Fibroblast of skin of back (primary cell): ENCODE results near the gene TFEB.

Experiments
- DNase-seq: peaks from one replicate; pipeline ENCODE4 v3.0.0-alpha.2; 2013

TFEB gene

DNA sequence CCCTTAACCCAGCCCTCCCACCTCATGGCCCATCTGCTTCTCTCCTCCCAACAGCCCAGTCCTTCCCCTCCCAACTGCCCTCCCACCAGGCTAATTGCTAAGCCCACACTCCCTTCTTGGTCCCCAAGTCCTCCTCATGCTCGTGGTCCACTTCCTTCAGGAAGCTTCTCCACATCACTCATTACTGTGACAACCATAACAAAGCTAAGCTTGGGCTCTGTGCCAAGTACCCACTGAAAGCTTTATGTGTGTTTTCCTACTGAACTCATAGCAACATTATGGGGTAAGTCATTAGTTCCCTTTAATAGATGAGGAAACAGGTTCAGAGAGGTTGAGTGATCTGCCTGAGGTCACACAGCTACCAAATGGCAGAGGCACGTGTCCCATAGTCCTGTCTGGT is 28.1 kb upstream of the TFEB start:
- no peak for DNase-seq

DNA sequence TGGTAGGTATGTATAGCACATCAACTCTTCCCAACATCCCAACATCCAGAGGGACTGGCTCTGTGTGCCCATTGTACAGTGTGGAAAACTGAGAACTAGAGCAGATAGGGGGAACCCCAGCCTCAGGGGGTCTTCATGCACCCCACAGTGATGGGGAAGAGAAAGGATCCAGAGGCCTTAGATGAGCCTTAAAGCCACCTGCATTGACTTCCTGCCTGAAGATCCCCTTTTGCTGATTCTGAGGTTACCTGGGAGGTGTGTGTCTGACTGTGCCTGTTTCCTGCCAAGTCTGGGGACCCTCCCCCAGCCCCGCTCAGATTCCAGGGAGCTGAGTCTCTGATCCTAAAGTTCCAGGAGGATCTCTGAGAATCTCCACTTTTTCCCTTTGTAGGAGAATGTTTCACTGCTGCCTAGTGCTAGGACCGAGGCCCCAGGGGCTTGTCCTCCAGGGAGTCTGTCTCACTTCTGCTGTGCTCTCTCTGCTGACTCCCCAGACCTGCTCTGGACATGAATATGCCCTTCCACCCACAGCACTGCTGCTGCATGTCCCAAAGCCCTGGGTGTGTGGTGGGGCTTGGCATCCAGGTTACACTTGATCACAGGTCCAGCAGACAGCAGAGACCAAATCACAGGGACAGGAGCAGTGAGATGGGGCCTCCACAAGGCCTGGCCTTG is 24.6 kb upstream of the TFEB start:
- DNase-seq: no peak

DNA sequence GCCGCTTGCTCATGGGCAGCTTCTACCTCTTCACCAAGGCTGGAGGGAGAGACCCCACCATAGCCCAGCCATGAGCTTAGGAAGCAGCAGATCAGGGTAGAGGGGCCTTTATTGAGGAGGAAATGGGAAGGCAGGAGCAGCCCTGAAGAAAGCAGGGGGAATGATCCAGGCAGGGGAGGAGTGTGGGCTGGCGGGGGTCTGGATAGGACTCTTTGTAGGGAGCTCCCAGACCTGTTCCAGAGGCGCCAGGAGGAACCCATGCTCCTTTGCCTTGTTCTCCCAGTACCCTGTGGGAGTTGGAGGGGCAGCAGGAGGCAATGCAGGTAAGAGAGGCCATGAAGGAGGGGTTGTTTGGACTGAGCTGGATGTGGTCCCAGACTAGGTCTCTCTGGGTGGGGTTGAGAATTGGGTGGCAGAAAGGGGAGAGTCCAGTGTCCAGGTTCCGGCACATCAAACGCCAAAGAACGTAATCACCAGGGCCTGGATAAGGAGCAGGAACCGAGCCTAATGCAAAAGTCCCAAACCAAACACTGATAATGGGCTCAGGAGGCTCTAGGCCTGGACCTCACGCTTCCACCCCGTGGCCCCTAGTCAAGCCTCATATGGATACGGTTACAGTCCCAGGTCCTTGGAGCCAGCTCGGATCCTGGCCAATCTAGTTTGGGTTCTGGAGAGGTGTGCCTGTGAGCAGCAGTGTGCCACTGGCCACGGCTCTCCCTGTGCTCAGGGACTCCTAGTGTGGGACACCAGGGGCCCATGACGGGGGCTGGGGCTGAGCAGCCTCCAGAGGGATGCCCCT is 23.9 kb upstream of the TFEB start:
- DNase-seq: no peak

DNA sequence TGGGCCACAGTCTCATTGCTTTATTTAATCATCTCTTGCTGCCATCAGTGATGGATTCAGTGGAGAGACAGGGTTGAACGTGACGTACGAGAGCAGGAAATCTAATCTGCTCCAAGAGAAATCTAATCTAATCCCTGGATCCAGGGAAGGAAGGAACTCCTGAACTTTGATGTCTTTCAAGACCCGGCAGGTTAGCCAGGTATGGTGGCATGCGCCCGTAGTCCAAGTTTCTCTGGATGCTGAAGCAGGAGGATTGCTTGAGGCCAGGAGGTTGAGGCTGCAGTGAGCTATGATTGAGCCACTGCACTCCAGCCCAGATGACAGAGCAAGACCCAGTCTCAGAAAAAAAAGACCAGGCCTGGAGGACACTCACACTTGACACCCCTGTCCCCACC is 23.2 kb upstream of the TFEB start:
- DNase-seq: no peak

DNA sequence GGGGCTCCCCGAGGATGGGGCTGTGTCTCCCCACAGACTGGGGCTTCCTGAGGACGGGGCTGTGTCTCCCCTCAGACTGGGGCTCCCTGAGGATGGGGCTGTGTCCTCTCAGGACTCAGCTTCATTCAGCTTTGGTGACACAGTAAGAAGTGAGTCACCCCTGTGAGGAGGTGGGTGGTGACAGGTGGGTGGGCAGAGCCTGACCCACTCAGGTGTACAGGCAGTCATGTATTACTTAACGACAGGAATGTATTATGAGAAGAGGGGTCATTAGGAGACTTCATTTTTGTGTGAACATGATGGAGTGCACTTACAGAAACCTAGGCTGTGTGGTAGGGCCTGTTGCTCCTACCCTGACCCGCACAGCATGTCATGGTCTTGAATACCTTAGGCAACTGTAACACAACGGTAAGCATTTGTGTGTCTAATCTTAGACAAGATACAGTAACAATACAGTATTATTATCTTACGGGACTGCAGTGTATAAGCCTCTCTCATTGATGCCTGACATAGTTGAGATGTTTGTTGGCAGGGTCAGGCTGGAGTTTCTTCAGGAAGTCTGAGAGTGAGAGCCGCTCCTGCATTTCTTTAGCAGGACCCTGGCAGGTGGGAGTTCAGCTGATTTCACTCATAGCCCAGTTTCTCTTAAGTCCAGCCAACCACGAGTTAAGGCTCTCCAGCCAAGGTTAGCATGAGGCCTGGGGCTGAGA is 22.7 kb upstream of the TFEB start:
- no peak for DNase-seq

DNA sequence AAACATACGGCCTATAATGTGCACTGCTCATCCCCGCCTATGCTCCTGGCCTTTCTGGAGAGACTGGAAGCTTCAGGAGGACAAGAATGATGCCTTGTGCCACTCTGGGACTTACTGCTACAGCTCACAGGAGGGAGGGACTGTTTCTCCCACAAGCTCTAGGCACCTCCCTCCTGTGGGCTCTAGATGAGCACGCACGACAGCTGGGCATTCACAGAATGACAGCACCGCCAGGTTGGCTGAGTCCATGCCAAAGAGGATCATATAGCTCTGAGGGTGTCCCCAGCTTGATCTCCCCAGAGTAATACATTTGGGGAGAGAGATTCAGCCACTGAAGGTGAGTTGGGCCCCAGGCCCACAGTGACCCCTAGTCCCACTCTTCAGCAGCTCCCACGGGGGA is 21.9 kb upstream of the TFEB start:
- DNase-seq: no peak

DNA sequence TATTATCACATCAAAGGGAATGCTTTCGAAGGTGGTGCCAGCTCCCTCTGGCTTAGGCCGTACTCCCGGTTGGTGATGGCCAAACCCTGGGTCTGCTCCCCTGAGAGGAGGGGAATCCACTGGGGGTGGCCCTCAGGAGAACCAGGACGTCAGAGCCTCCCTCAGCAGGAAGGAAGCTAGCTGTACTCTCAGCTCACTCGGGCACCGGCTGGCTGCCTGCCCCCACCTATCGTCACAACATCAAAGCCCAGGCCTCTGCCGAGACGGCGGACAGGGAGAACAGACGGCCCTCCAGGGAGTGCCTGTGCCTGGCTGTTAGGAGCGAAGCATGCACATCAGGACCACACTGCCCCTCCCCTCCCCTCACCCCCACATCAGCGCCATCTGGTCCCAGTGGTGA is 20.9 kb upstream of the TFEB start:
- DNase-seq: no peak

DNA sequence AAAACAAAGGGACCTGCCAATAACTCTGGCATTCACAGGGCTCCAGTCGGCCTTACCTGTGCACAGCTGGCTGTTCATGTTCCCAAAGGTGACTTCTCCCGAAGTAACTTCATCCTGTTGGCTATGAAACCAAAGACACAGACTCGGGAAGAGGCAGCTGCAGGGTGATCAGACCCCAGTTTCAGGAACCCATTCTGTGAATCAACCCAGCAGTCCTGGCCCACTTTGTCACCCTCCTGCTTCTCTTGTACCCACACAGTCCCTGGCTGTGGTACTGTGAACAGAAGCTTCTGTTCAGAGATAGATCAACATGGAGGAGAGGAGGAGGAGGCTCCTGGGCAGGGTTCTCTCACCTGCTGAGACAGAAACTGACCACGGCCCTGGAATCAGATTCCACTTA is 20.5 kb upstream of the TFEB start:
- no peak for DNase-seq

DNA sequence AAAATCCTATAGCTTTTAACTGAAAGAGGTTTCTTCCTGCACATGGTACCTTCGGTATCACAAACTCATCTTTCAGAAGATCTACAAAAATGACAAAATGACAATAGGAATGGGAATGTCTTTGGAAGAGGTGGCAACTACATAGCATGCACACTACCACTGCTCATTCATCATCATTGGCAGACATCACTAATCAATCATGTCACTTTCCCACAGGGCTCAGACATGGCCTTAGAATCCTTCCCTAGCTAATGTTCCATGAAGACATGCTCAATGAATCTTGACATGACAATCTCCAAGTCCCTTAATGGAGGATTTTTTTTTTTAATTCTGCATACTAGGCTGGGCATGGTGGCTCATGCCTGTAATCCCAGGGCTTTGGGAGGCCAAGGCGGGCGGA is 15.0 kb upstream of the TFEB start:
- no peak for DNase-seq

DNA sequence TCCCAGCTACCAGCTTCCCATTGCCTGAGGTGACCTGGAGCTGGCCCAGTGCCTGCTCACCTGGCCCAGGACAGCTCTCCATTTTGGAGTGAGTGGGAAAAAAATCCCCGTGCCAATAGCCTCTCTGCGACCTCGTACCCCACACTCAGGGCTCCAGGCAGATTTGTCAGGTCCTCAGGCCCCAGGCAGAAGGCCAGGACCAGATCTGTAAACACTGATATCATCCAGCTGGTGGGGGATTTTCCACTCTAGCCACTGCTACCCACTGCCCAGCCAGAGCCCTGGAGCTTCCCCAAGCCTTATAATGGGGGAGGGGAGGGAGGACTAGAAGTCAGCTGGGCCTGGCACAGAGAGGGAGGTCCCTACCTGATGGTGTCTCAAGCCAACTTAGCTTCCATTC is 13.1 kb upstream of the TFEB start:
- DNase-seq: no peak

DNA sequence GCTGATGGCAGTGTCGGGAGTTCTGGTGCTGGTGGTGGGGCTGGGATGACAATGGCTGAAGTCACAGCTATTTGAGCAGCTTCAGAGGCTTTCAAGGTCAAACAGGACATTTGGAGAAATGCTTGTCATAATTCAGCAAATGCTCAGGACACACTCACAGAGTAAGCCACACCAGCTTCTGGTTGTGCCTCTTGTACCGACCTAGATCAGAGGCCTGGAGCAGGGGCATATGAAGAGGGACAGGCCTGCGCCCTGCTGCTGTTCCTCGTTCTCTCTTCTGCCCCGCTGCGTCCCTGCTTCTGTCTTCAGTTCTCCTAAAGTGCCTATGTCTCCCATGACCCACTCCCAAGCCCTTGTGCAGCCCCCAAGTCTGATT is 12.7 kb upstream of the TFEB start:
- DNase-seq: no peak

DNA sequence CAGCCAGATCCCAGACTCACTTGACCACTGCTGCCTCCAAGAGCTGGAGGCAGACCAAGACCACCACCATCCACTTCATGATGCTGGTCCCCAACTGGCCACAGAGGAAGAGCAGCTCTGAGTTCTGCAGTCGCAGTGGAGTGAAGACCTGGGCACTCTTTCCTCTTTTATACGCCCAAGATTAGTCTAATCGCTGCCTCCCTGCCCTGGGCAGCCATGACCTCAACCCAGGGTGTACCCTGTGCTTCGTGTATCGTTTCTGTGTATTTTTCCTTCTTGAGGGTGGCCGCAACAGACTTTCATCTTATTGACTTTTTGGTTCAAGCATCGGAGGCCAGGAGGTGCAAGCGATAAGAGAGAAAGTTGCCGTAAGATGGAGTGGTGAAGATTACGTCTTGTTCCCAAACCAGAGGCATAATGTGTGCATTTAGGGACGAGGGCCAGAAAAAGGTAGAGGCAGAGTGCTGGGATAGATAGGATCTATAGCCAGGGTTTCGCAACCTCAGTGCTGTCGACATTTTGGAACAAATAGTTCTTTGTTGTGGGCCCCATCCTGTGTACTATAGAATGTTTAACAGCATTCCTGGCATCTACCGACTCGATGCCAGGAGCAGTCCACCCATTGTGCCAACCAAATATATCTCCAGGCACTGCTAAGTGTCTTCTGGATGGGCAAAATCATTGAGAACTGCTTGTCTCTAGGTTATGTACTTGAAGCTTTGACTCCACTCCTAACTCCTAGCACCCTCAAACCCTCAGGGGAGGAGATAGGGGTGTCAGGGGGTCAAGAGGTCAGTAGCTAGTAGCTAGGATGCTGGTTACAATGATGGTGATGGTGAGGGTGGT is 12.1 kb upstream of the TFEB start, which contains the start of gene PGC:
Gene PGC, minus strand, starts transcription at position 142 of the 846 bp plus-strand sequence. Its CDS starts 63 bp downstream, at position 79.
- no peak for DNase-seq

DNA sequence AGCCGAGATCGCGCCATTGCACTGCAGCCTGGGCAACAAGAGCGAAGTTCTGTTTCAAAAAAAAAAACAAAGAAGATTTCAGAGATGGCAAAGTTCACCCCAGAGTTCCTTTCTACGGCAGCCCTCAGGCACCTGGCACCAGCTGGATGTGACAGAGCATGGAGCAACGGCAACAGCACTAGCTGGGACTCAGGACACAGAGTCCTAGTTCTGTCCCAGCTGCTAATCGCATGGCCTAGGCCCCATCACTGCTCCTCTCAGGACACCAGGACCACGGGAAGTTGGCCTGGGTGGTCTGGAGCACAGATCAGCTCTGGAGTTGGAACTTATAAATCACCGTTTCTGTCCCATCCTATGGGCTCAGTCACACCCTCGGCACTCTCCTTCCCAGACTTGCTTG is 10.7 kb upstream of the TFEB start:
- no peak for DNase-seq

DNA sequence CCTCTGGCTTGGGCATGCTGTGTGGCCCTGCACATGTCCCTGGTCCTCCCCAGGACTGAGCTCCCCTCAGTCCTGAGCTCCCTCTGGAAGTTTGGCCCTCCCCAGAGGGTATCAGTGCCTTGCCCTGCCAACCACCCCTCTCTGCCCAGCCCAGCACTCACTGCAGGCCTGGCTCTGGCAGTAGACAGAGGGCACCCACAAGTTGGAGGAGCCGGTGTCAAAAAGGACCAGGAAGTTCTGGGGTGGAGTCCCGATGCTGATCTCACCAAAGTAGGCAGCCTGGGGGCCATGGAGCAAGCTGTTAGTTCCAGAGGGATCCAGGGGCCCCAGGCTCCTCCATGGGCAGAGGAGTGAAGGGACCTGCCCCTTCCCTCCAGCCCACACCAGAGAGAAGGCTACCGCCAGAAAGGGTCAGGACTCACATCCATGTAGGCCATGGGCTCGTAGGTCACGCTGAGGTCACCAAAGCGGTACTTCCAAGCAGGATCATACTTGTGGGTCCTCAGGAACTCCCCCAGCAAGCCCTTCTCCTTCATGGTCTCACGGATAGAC is 8.9 kb upstream of the TFEB start:
- DNase-seq: no peak

DNA sequence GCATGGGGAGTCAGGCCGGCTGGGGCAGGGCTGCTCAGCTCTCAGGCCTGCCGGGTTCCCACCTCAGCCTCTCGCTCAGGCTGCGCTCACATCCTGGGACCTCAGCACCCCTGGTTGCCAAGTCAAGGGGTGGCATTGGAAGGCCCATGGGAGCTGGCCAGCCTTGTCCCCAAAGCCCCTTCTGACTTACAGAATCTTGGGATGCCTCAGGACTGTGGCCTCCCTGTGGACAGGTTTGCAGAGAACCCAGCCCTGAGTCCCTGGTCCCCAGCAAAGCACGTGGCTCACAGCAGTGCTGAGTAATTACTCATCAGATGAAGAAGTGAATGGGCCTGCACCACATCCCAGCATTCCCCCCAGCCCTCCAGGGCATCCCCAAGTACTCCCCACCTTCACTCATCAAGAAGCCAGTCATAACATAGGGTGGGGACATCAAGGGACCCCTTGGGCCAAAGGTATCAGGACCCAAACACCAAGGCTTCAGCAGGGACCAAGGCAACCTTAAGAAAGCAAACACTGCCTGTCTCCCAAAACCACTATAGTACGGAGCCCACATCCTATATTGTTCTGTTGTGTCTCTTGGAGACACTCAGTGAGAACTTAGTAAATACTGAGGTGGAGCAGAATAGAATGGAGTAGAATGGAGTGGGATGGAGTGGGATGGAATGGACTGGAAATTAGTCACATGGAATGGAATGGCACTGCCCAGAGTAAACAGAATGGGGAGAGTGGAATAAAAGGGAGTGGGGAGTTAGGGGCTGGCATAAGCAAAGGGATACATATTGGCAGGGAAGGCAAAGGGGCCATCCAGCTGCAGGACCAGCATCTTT is 8.2 kb upstream of the TFEB start:
- DNase-seq: no peak

DNA sequence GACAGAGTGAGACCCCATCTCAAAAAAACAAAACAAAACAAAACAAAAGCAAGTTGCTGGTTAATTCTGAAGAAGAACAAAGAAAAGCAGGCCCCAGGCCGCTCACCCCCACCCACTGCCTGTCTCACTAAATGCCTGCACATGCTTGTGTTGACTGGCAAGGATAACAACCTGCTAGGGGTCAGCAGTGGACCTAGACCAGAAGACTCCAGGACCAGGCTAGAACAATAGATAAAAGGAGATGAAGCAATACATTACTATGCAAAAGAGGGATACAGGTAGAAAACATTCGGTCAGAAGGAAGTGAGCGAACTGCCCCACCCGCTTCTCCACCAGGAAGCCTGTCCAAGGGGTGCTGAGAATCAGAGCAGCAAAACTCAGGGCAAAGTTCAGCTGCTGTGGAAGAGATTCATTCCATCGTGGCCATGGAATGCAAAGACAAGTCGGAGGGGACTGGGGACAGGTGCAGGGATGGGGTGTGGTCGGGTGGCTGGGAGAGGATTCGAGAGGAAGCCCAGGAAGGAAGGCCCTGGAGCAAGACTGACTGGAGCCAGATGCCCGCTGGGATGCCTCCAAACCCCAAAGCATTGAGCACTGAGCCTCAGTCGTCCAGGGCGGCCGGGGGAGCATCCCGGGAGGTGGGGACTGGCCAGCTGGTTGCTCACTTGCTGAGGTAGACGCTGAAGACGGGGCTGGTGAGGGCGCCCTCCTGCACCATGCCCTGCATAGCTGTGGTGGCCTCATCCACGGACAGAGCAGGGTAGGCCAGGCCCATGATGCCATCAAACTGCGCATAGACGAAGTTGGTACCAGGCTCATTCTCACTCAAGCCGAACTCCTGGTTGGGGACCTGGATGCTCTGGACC is 6.5 kb upstream of the TFEB start:
- DNase-seq: no peak

DNA sequence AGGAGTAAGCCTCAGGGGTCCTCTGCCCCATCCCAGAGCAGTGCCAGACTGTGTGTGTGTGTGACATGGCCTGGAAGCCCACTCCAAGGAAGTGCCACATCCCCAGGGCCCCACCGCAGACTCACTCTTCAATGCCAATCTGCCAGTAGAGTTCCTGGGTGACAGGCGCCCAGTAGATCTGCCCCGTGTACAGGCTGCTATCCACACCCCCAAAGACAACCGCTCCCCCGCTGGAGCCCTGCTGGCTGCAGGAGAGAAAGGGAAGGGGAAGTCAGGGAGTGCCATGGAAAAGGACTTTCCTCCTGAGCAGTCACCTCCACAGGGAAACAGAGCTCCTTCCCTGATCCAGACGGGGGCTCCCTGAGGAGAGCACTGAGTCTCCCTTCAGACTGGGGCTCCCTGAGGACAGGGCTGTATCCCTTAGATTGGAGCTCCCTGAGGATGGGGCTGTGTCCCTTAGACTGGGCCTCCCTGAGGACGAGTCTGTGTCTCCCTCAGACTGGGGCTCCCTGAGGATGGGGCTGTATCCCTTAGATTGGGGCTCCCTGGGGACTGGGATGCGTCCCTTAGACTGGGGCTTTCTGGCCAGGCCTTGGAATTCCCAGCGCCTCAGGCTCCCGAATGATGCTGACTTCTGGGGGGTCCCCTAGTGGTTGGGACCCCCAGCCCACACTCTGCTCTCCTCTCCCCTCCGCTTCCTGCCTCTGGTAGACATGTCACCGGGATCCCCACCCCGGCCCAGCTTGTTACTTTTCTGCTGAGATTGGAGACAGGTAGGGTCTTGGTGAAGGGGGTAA is 5.2 kb upstream of the TFEB start:
- no peak for DNase-seq

DNA sequence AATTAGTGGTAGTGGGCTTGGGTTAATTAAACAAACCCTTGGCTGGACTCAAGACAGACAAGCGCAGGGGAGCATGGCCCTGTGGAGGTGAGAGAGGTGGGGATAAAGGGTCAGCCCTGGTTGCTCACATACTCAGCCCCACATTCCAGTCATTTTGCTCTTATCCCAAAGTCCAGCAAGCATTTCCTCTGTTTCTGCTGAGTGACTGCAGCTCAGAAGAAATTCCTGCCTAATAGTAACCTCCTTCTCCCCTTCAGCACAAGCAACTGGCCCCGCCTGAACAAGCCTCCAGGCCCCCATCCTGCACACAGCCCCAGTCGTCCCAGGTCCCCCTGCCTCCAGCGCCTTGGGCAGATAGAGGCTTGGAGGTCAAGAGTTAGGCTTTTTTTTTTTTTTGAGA is 3.6 kb upstream of the TFEB start:
- DNase-seq: peak; percentile 22

DNA sequence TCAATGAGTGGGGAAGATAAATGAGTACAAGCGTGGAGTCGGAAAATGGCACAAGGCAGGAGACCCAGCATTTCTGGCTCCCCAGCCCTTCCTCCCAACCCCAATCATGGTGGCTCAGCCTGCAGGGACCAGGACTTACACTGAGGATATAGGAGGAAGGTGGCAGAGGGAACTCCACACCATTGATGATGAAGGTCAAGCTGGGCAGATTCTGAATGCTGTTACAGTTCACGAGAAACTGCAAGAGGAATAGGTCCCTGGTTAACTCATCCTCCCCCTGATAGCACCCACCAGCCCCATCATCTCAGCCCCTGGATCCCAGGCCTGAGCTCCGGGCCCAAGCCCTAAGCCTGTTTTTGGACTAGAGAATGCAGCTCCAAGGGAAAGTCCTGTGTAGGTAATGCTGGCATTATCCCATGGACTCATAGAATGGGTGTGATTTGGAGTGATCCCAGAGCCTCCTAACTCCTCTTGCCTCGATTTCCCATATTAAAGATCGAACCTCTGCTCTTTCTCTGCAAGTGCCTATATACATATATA is 2.3 kb upstream of the TFEB start:
- no peak for DNase-seq
